Left ventricle myocardium inferior (tissue), 1 donor: ENCODE results near the gene ALG2. TPM values are rescaled to one million over a fixed set of nuclear protein-coding genes. Genes with fewer than 3 reads are reported as not detected.

Experiments used
- DNase-seq: peaks from one replicate; pipeline ENCODE4 v3.0.0-alpha.2; 2020
- H3K27ac ChIP-seq: fragments of 200-600 bp; replicated peaks from 2 replicates; pipeline ENCODE4 v1.8.0; 2021
- H3K27me3 ChIP-seq: fragments of 200-600 bp; 2 replicates; pipeline ENCODE4 v1.8.0; 2021; ENCODE audit warnings: low read depth
- H3K36me3 ChIP-seq: fragments of 200-600 bp; 2 replicates; pipeline ENCODE4 v1.8.0; 2021
- H3K4me1 ChIP-seq: fragments of 200-600 bp; 2 replicates; pipeline ENCODE4 v1.8.0; 2021
- H3K4me3 ChIP-seq: fragments of 200-600 bp; 2 replicates; pipeline ENCODE4 v1.8.0; 2021; ENCODE audit warnings: mild to moderate bottlenecking, moderate library complexity
- H3K9me3 ChIP-seq: fragments of 200-600 bp; replicated peaks from 2 replicates; pipeline ENCODE4 v1.8.0; 2021
- CTCF ChIP-seq: fragments of 200-600 bp; IDR thresholded peaks from 2 replicates; pipeline ENCODE4 v1.8.0; 2021; ENCODE audit warnings: antibody characterized with exemption, mild to moderate bottlenecking, borderline replicate concordance
- intact Hi-C: fragments of 100-400 bp; cut with micrococcal nuclease; formaldehyde crosslinking; loops from one replicate; pipeline ENCODE4 v1.11.0; 2022
- total RNA-seq: library from RNA; stranded (reverse); fragmentation: NEBNext Ultra II Directional; extraction: Animal tissue kit (Norgen Biotek cat#: 25700); gene quantifications from one replicate; pipeline ENCODE4 v1.2.1, GENCODE V29; 2021
- donor health status: DM: no; HTN: yes; CAD: no; lungs with severe emphysema.

The ALG2 gene
- total RNA-seq, 1 donor from 2014 or later = 14.8 TPM

GRCh38 chr9:99264070-99264680 lies 42.4 kb upstream of the ALG2 start:
- no peak for DNase-seq
- TF ChIP-seq CTCF = no peak
- peaks cover 22% of the 10 kb centered on the region for H3K4me1 ChIP-seq
- H3K4me3 ChIP-seq = no peak overlapping the region
- no peaks in the 10 kb centered on the region for H3K9me3 ChIP-seq
- intact Hi-C loops = no loop called here
- H3K27me3 ChIP-seq = no peaks in the 10 kb centered on the region
- H3K27ac ChIP-seq = no peak overlapping the region
- H3K36me3 ChIP-seq = no peaks in the 10 kb centered on the region

DNA sequence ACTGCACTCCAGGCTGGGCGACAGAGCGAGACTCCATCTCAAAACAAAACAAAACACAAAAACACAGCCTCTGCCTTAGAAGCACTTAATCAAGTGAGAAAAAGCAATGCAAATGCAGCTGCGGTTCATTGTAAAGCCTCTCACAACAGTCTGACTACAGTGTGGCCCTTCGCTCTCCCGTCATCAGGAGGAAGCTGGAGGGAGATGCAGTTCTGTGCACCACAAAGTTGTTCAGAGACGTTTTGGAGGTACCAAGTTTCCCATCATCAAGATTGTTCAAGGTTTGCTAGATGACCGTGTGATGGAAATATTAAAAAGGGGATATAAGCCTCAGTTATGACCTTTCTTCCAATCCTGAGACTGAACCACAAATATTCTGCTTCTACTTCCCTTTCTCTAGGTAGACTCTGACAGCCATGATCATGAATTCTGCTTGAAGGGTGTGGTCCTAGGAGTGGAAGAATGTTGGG lies 41.2 kb upstream of the ALG2 start:
- no peaks in the 10 kb centered on the region for H3K27me3 ChIP-seq
- H3K9me3 ChIP-seq = no peaks in the 10 kb centered on the region
- H3K36me3 ChIP-seq = no peaks in the 10 kb centered on the region
- peaks cover 32% of the 10 kb centered on the region for H3K4me1 ChIP-seq
- TF ChIP-seq CTCF = no peak
- H3K27ac ChIP-seq = no peak overlapping the region
- no peak for DNase-seq
- intact Hi-C loops = no loop called here
- no peak overlapping the region for H3K4me3 ChIP-seq

- H3K9me3 ChIP-seq = no peaks in the 10 kb centered on the region
- H3K36me3 ChIP-seq = no peaks in the 10 kb centered on the region
- H3K27me3 ChIP-seq = no peaks in the 10 kb centered on the region
- intact Hi-C loops = no loop called here
- no peak for TF ChIP-seq CTCF
- H3K4me1 ChIP-seq = peaks cover 37% of the 10 kb centered on the region
- no peak overlapping the region for H3K4me3 ChIP-seq
- DNase-seq = no peak
- H3K27ac ChIP-seq = no peak overlapping the region
Measured at GRCh38 chr9:99261923-99262322, 40.2 kb upstream of the ALG2 start.

- Histone ChIP-seq H3K27ac (peak overlapping the region; percentile 82), H3K4me1 (peaks cover 46% of the 10 kb centered on the region), H3K27me3 (no peaks in the 10 kb centered on the region), H3K4me3 (peak overlapping the region; percentile 52), H3K36me3 (no peaks in the 10 kb centered on the region), H3K9me3 (no peaks in the 10 kb centered on the region)
- intact Hi-C loops = no loop called here
- DNase-seq = peak; percentile 88
- TF ChIP-seq CTCF = no peak
Measured at GRCh38 chr9:99259231-99259918, 37.6 kb upstream of the ALG2 start.

DNA sequence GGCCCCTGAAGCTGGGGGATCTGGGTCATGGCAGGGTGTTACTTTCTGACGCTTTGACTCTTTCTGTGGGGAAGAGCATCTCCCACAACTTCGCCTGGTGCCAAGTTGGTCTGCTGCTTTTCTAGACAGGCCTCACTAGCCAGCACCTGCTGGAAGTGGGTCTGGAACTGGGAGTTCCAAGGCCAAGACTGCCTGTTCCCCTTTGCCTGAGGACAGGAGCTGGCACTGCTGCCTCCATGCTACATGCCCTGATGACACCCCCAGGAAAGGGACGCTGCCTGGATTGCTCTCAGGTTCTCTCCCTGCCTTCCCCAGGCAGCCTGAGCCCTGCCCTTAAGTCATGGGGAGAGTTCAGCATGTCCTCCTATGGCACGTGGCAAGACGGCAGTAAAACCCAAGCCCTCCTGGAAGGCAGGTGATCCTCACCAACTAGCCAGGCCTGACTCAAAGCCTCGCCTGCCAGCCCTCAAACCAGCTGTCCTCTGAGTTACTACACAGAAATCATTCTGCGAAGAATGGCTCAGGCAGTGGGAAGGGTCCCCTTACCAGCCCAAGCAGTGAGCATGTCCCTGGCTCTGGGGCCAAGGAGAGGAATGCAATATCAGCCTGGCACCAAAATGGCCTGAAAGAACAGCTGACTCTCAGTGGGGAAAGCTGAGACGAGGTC lies 36.1 kb upstream of the ALG2 start:
- H3K27me3 ChIP-seq = no peaks in the 10 kb centered on the region
- DNase-seq = no peak
- H3K4me3 ChIP-seq = no peak overlapping the region
- no peak for TF ChIP-seq CTCF
- peaks cover 46% of the 10 kb centered on the region for H3K4me1 ChIP-seq
- no peaks in the 10 kb centered on the region for H3K9me3 ChIP-seq
- intact Hi-C loops = no loop called here
- peak overlapping the region; percentile 82 for H3K27ac ChIP-seq
- no peaks in the 10 kb centered on the region for H3K36me3 ChIP-seq
